ENCODE measurements around the gene NECTIN1.

DNA sequence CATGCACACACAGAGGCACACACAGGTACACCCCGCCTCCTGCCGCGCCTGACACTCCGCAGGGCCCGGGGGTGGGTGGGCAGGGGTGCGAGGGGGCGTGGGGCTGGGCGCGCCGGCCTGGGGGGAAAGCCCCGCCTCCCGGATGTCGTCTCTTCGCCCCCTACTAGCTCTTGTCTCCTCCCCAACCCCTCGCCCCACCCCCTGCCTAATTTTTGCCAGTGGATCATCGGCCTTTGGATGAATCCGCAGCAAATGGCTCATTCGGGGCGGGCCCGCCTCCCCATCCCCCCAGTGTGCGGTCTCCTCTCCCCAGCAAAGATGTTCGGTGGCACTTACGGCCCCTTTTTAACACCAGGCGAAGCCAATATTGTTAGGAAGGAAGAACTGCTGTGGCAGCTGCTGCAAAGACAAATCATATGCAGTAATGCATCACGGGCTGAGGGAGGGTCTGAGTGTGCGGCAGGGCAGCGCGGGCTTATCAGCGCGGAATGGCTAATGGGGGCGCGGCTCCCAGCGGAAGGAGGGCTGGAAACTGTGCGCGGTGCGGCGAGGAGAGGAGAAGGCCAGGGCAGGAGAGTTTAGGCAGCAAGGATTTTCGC, 13.4 kb upstream of the NECTIN1 start:
- TF ChIP-seq CTCF (IDR thresholded peaks at IDR 0.05) (no peak), POLR2A (IDR thresholded peaks at IDR 0.05) (no peak)

Measured in right lobe of liver (tissue), 4 donors.